Liver (tissue), 9 donors: ENCODE results near the gene LAMC1. TPM values are rescaled to one million over a fixed set of nuclear protein-coding genes. Genes with fewer than 3 reads are reported as not detected.

Experiments used
- DNase-seq: peaks from one replicate; pipeline ENCODE4 v3.0.0-alpha.2; 2017; ENCODE audit warnings: low spot score
- H3K27ac ChIP-seq, 2 donors: one replicate each; pipeline ENCODE4 v1.7.0; 2013; ENCODE audit warnings: inconsistent platforms in 2 of 2, low read length in 2 of 2, control low read depth in 1 of 2, low read depth in 1 of 2, mild to moderate bottlenecking in 1 of 2
- H3K27me3 ChIP-seq, 4 donors: one replicate each; pipeline versions ENCODE4 v1.6.1 to v1.7.0; 2013; ENCODE audit warnings: low read length in 3 of 4, inconsistent platforms in 1 of 4, mild to moderate bottlenecking in 1 of 4, moderate library complexity in 1 of 4; ENCODE audit not compliant: control insufficient read depth in 4 of 4, insufficient read depth in 4 of 4
- H3K36me3 ChIP-seq, 4 donors: one replicate each; pipeline versions ENCODE4 v1.6.1 to v1.7.0; 2013; ENCODE audit warnings: low read length in 3 of 4, mild to moderate bottlenecking in 3 of 4, low read depth in 1 of 4, moderate library complexity in 1 of 4; ENCODE audit not compliant: control insufficient read depth in 4 of 4, insufficient read depth in 3 of 4
- H3K4me1 ChIP-seq, 4 donors: one replicate each; pipeline versions ENCODE4 v1.6.1 to v1.7.0; 2013; ENCODE audit warnings: low read length in 3 of 4, mild to moderate bottlenecking in 3 of 4, moderate library complexity in 1 of 4; ENCODE audit not compliant: control insufficient read depth in 4 of 4, insufficient read depth in 4 of 4
- H3K4me3 ChIP-seq, 3 donors: one replicate each; pipeline versions ENCODE4 v1.6.1 to v1.7.0; 2013; ENCODE audit warnings: low read length in 3 of 3, control low read depth in 1 of 3, low read depth in 1 of 3, mild to moderate bottlenecking in 1 of 3
- H3K9ac ChIP-seq, 2 donors: one replicate each; pipeline ENCODE4 v1.7.0; 2013; ENCODE audit warnings: low read length in 2 of 2, mild to moderate bottlenecking in 2 of 2, moderate library complexity in 2 of 2, control low read depth in 1 of 2, low read depth in 1 of 2
- H3K9me3 ChIP-seq, 4 donors: one replicate each; pipeline versions ENCODE4 v1.6.1 to v1.7.0; 2013; ENCODE audit warnings: low read length in 3 of 4; ENCODE audit not compliant: control insufficient read depth in 4 of 4
- ATF3 ChIP-seq: IDR thresholded peaks from 2 replicates; pipeline ENCODE4 v1.6.1; 2016; ENCODE audit warnings: antibody characterized with exemption
- CTCF ChIP-seq: fragments of 150-350 bp; IDR thresholded peaks from 2 replicates; pipeline ENCODE4 v1.5.1; 2017; ENCODE audit warnings: improper control_type of control experiment, low read depth, low read length; ENCODE audit not compliant: missing input control
- EGR1 ChIP-seq, 2 donors: IDR thresholded peaks; 2 replicates each; pipeline ENCODE4 v1.6.1; 2016 to 2018; ENCODE audit warnings: antibody characterized with exemption in 2 of 2, low read depth in 2 of 2
- FOXA1 ChIP-seq: IDR thresholded peaks from 2 replicates; pipeline ENCODE4 v1.6.1; 2016; ENCODE audit warnings: antibody characterized with exemption
- FOXA2 ChIP-seq: IDR thresholded peaks from 2 replicates; pipeline ENCODE4 v1.6.1; 2016; ENCODE audit warnings: antibody characterized with exemption
- GABPA ChIP-seq, 2 donors: IDR thresholded peaks in 1 of 2; conservative IDR thresholded peaks in 1 of 2; 2 replicates each; pipeline ENCODE4 v1.6.1; 2016; ENCODE audit warnings: antibody characterized with exemption in 2 of 2, mild to moderate bottlenecking in 1 of 2, moderate library complexity in 1 of 2
- HNF4A ChIP-seq, 2 donors: conservative IDR thresholded peaks; 2 replicates each; pipeline ENCODE4 v1.6.1; 2016; ENCODE audit warnings: antibody characterized with exemption in 2 of 2, mild to moderate bottlenecking in 2 of 2
- HNF4G ChIP-seq: IDR thresholded peaks from 2 replicates; pipeline ENCODE4 v1.6.1; 2016; ENCODE audit warnings: antibody characterized with exemption
- JUND ChIP-seq, 2 donors: IDR thresholded peaks; 2 replicates each; pipeline ENCODE4 v1.6.1; 2016; ENCODE audit warnings: antibody characterized with exemption in 2 of 2
- NR2F2 ChIP-seq: IDR thresholded peaks from 2 replicates; pipeline ENCODE4 v1.6.1; 2016; ENCODE audit warnings: antibody characterized with exemption
- RAD21 ChIP-seq, 2 donors: IDR thresholded peaks; 2 replicates each; pipeline ENCODE4 v1.6.1; 2016; ENCODE audit warnings: antibody characterized with exemption in 2 of 2, mild to moderate bottlenecking in 2 of 2
- RXRA ChIP-seq, 2 donors: IDR thresholded peaks; 2 replicates each; pipeline ENCODE4 v1.6.1; 2017 to 2018; ENCODE audit warnings: antibody characterized with exemption in 2 of 2, mild to moderate bottlenecking in 1 of 2
- SP1 ChIP-seq: IDR thresholded peaks from 2 replicates; pipeline ENCODE4 v1.6.1; 2018; ENCODE audit warnings: antibody characterized with exemption, mild to moderate bottlenecking
- TAF1 ChIP-seq: conservative IDR thresholded peaks from 2 replicates; pipeline ENCODE4 v1.6.1; 2016; ENCODE audit warnings: antibody characterized with exemption, mild to moderate bottlenecking
- YY1 ChIP-seq: IDR thresholded peaks from 2 replicates; pipeline ENCODE4 v1.6.1; 2016; ENCODE audit warnings: antibody characterized with exemption, mild to moderate bottlenecking
- WGBS: extraction: QIAGEN DNeasy Blood & Tissue Kit; methylation state at CpG from one replicate; pipeline ENCODE4 v1.1.7; 2013; 5-methylcytosine and 5-hydroxymethylcytosine counted together
- polyA plus RNA-seq, 2 donors: library from polyadenylated mRNA; stranded (reverse) in 1 of 2; unstranded in 1 of 2; fragments of 200-250 nt in 1 of 2; fragments of >200 nt in 1 of 2; fragmentation: Nextera tagmentation in 1 of 2; extraction: Ambion mirVana in 1 of 2; gene quantifications; one replicate each; pipeline versions ENCODE4 v1.2.1 to v1.2.3, GENCODE V29; 2013 to 2015
- total RNA-seq, 2 donors: library from RNA; depleted of rRNA; stranded (reverse); fragments of >200 nt; gene quantifications; one replicate each; pipeline ENCODE4 v1.2.3, GENCODE V29; 2014
- TF ChIP-seq, protein P1 (sequence below): IDR thresholded peaks from 2 replicates; pipeline ENCODE4 v1.6.1; 2016; ENCODE audit warnings: antibody characterized with exemption
- TF ChIP-seq, protein P2 (sequence below): IDR thresholded peaks from 2 replicates; pipeline ENCODE4 v1.6.1; 2016; ENCODE audit warnings: antibody characterized with exemption
- TF ChIP-seq, protein P3 (sequence below): IDR thresholded peaks from 2 replicates; pipeline ENCODE4 v1.6.1; 2016; ENCODE audit warnings: antibody characterized with exemption, mild to moderate bottlenecking
- donor health status: healthy.
- donor health status: healthy.
- donor health status: healthy.
- donor health status: healthy.
- donor health status: healthy.

Gene LAMC1
- total and polyA plus RNA-seq, 4 donors = 5.3 to 35.1 (median 19.7) TPM

- no peak overlapping the region for H3K27ac ChIP-seq
- no peaks in the 10 kb centered on the region for H3K27me3 ChIP-seq
- H3K4me1 ChIP-seq = peaks cover 0 to 13% (median 7%) of the 10 kb centered on the region in 4 donors
- H3K4me3 ChIP-seq = no peak overlapping the region
- H3K36me3 ChIP-seq = no peaks in the 10 kb centered on the region
- H3K9me3 ChIP-seq = no peaks in the 10 kb centered on the region
- DNase-seq = no peak
- H3K9ac ChIP-seq = no peak overlapping the region
- no peak for TF ChIP-seq RAD21 (IDR thresholded peaks at IDR 0.05)
- TF ChIP-seq JUND (IDR thresholded peaks at IDR 0.05) = peak in 1 of 2 donors; percentile 24
- TF ChIP-seq, protein P1, sequence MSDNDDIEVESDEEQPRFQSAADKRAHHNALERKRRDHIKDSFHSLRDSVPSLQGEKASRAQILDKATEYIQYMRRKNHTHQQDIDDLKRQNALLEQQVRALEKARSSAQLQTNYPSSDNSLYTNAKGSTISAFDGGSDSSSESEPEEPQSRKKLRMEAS = no peak
- peak; percentile 20 for TF ChIP-seq NR2F2
- TF ChIP-seq EGR1 (IDR thresholded peaks at IDR 0.05; ENCODE audit: low read depth in 2 of 2) = no peak
- peak; percentile 26 for TF ChIP-seq YY1
- TF ChIP-seq, protein P2, sequence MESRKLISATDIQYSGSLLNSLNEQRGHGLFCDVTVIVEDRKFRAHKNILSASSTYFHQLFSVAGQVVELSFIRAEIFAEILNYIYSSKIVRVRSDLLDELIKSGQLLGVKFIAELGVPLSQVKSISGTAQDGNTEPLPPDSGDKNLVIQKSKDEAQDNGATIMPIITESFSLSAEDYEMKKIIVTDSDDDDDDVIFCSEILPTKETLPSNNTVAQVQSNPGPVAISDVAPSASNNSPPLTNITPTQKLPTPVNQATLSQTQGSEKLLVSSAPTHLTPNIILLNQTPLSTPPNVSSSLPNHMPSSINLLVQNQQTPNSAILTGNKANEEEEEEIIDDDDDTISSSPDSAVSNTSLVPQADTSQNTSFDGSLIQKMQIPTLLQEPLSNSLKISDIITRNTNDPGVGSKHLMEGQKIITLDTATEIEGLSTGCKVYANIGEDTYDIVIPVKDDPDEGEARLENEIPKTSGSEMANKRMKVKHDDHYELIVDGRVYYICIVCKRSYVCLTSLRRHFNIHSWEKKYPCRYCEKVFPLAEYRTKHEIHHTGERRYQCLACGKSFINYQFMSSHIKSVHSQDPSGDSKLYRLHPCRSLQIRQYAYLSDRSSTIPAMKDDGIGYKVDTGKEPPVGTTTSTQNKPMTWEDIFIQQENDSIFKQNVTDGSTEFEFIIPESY = no peak
- TF ChIP-seq RXRA (IDR thresholded peaks at IDR 0.05) = peak; percentile 42 to 78
- TF ChIP-seq HNF4A (conservative IDR thresholded peaks at IDR 0.05) = peak; percentile 8 to 43
Measured at GRCh38 chr1:183073320-183073719, 50.1 kb downstream of the LAMC1 start.

DNA sequence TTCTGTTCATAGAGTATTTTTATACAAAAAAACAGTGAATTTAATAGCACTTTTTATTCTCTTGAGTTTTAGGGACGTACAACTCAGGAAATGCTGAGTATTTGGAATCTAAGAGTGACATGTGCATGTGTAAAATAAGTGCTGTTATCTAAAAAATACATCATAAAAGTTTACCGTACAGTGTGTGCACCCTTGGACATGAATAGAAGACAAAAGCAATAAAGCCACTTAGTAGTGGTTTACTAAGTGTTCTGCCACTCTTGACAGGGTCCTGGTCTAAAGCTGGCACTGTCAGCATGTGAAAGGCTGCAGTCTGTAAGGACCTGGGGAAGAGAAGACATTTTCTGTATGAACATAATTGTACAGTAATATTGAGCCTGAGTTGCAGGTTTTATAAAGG, 51.0 kb downstream of the LAMC1 start:
- H3K27me3 ChIP-seq = no peaks in the 10 kb centered on the region
- H3K36me3 ChIP-seq = no peaks in the 10 kb centered on the region
- DNase-seq = no peak
- no peak overlapping the region for H3K4me3 ChIP-seq
- 75% methylated on average over 2 of the region's 2 CpGs for WGBS
- TF ChIP-seq JUND (IDR thresholded peaks at IDR 0.05) (no peak), TAF1 (no peak), ATF3 (no peak), HNF4G (no peak), CTCF (no peak), FOXA2 (no peak), SP1 (no peak), EGR1 (IDR thresholded peaks at IDR 0.05; ENCODE audit: low read depth in 2 of 2) (no peak), YY1 (no peak), GABPA (IDR thresholded peaks at IDR 0.05 in 1 of 2, conservative IDR thresholded peaks at IDR 0.05 in 1 of 2) (no peak), FOXA1 (no peak), RXRA (IDR thresholded peaks at IDR 0.05) (no peak), HNF4A (conservative IDR thresholded peaks at IDR 0.05) (no peak), NR2F2 (no peak), RAD21 (IDR thresholded peaks at IDR 0.05) (no peak)
- TF ChIP-seq, protein P3, sequence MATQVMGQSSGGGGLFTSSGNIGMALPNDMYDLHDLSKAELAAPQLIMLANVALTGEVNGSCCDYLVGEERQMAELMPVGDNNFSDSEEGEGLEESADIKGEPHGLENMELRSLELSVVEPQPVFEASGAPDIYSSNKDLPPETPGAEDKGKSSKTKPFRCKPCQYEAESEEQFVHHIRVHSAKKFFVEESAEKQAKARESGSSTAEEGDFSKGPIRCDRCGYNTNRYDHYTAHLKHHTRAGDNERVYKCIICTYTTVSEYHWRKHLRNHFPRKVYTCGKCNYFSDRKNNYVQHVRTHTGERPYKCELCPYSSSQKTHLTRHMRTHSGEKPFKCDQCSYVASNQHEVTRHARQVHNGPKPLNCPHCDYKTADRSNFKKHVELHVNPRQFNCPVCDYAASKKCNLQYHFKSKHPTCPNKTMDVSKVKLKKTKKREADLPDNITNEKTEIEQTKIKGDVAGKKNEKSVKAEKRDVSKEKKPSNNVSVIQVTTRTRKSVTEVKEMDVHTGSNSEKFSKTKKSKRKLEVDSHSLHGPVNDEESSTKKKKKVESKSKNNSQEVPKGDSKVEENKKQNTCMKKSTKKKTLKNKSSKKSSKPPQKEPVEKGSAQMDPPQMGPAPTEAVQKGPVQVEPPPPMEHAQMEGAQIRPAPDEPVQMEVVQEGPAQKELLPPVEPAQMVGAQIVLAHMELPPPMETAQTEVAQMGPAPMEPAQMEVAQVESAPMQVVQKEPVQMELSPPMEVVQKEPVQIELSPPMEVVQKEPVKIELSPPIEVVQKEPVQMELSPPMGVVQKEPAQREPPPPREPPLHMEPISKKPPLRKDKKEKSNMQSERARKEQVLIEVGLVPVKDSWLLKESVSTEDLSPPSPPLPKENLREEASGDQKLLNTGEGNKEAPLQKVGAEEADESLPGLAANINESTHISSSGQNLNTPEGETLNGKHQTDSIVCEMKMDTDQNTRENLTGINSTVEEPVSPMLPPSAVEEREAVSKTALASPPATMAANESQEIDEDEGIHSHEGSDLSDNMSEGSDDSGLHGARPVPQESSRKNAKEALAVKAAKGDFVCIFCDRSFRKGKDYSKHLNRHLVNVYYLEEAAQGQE = no peak
- TF ChIP-seq, protein P2 = no peak
- TF ChIP-seq, protein P1 = no peak
- H3K9me3 ChIP-seq = no peaks in the 10 kb centered on the region
- peaks cover 0 to 13% (median 8%) of the 10 kb centered on the region in 4 donors for H3K4me1 ChIP-seq
- H3K9ac ChIP-seq = no peak overlapping the region
- H3K27ac ChIP-seq = no peak overlapping the region
